ENCODE data around the gene GLCCI1. TPM values are rescaled to one million over a fixed set of nuclear protein-coding genes. Genes with fewer than 3 reads are reported as not detected.

The GLCCI1 gene
- total and polyA plus RNA-seq, 2 of the 8 experiments (the other 6 are each of a cell fraction or from before 2014, with no cell fraction given), result 12.4 to 27.7 TPM

DNA sequence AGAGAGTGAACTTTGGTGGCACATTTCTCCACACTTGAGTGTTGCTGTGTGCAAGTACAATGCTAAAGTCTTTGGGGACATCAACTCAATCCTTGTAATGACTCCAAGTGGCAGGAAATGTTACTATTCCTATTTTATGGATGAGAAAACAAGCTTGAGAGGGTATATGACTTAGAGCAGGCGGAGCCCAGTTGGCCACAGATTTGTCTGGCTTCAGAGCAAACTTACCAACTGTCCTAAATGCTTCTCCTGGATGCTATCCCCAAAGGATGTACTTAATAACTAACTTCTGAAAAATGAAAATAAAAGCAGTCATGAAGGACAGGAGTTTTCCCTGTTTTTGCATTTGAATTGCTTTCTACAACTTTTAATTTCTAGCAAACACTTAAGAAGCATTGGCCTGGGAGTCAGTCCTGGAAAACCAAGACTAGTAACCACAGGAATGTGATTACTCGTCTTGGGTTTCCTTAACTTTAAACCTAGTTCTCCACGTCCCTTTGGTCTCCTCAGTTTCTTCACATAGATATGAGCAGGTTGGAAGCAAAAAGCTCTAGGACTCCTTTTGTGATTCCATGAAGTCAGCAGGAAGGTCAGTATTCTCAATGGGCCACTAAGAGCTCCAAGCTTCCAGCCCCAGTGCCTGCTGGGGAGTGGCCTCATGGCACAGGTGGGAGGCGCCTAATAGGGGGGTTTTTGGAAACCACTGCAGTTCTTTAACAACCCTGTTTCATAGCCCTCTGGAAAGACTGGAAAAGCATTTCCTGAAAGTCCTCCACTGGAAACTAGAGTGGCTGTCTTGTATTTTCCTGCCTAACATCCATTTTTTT is 140.8 kb downstream of the GLCCI1 start (continued):
- no peak for TF ChIP-seq CHD7 (IDR thresholded peaks at IDR 0.05; ENCODE audit: insufficient replicate concordance, low read length)
- no peak for TF ChIP-seq GTF2F1 (IDR thresholded peaks at IDR 0.05; ENCODE audit: borderline replicate concordance, low read depth, low read length)
- no peak for TF ChIP-seq CEBPB (IDR thresholded peaks at IDR 0.05; ENCODE audit: low read depth, low read length)
